ENCODE data around the gene NME3.

NME3 gene

GRCh38 chr16:1775006-1775845 lies 3.9 kb upstream of the NME3 start:
- no peak for TF ChIP-seq CTCF (conservative IDR thresholded peaks at IDR 0.05; ENCODE audit: low read depth)
- POLR2A ChIA-PET (ENCODE audit: low non-redundant PET), result no interaction called here
- CTCF ChIA-PET, result no interaction called here
- peak overlapping the region; percentile 92 for H3K27ac ChIP-seq
- DNase-seq (ENCODE audit: low spot score), result no peak

DNA sequence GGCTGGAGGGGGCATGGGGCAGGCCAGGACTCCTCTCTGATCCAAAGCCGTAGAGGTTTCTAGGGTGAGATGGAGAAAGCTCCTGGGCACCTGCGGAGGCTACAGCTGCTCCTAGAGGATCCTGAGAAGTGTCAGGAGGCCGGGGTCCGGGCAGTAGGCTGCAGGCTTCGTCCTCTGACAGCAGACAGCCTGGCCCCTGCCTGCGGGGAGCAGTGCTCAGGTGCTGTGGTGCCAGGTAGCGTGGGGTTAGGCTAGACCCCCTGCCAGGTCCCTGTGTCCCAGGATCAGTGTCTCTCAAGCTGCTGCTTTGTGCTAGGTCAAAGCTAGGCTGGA lies 3.1 kb upstream of the NME3 start:
- ChIA-PET POLR2A (ENCODE audit: low non-redundant PET) (interaction anchor here (0.9 kb wide), 1 partner anchor 8 kb away, joined by 5 read pairs; the partner anchor contains the start of genes NUBP2 and SPSB3), CTCF (interaction anchor here (0.7 kb wide), 1 partner anchor 23 kb away, joined by 3 read pairs; no protein-coding TSS in a partner anchor)
- peak overlapping the region; percentile 92 for H3K27ac ChIP-seq
- no peak for DNase-seq (ENCODE audit: low spot score)
- no peak for TF ChIP-seq CTCF (conservative IDR thresholded peaks at IDR 0.05; ENCODE audit: low read depth)

DNA sequence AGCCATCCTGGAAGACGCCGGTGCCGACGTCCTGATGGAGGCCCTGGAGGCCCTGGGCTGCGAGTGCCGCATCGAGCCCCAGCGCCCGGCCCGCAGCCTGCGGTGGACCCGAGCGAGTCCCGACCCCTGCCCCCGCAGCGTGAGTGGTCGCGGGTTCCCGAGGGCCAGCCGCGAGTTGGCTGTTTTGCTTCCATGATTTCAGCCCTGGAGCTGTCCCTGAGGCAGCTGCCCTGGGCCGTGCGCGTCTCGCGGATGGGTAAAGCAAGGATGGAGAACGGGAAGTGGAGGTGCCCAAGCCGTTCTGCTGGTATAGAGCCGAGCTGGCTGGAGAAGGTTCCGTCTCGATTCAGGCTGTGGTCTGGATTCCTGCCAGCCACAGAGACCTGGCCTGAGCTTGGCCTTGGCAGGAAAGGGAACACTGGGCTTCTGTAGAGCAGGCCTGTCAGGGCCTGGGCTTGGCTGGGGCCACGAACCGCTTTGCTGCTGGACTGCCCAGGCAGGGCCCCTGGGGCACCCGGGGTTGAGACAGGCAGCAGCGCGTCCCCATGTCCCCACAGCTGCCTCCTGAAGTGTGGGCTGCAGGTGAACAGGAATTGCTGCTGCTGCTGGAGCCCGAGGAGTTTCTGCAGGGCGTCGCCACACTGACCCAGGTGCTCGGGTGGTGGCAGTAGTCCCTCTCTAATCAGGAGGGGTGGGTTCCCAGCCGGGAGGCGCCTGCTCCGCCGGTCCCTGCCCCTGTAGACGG lies 2.5 kb upstream of the NME3 start:
- peak; percentile 40 for DNase-seq (ENCODE audit: low spot score)
- peak overlapping the region; percentile 92 for H3K27ac ChIP-seq
- CTCF ChIA-PET, result interaction anchor here (0.5 to 0.7 kb wide), 3 partner anchors 23 to 33 kb away, joined by 3 read pairs; no protein-coding TSS in a partner anchor
- POLR2A ChIA-PET (ENCODE audit: low non-redundant PET), result interaction anchor here (0.8 to 0.9 kb wide), 2 partner anchors 9 to 48 kb away, joined by 3 to 5 read pairs; partner anchors contain the start of genes NUBP2 and SPSB3
- TF ChIP-seq CTCF (conservative IDR thresholded peaks at IDR 0.05; ENCODE audit: low read depth), result peak; percentile 57

GRCh38 chr16:1772908-1773702 lies 1.8 kb upstream of the NME3 start, which contains the start of gene MRPS34:
Gene MRPS34, minus strand, starts transcription at chr16:1773134. Its CDS starts 15 bp downstream, at chr16:1773119.
- POLR2A ChIA-PET (ENCODE audit: low non-redundant PET), result interaction anchor here (0.8 to 0.9 kb wide), 2 partner anchors 10 to 47 kb away, joined by 3 to 5 read pairs; partner anchors contain the start of genes NUBP2 and SPSB3
- peak; percentile 72 for DNase-seq (ENCODE audit: low spot score)
- peak; percentile 82 for TF ChIP-seq CTCF (conservative IDR thresholded peaks at IDR 0.05; ENCODE audit: low read depth)
- CTCF ChIA-PET, result interaction anchor here (0.7 to 1.7 kb wide), 4 partner anchors 25 to 156 kb away, joined by 3 to 8 read pairs (median 3); partner anchors contain the start of gene MAPK8IP3
- H3K27ac ChIP-seq, result peak within 1 kb of the TSS; percentile 92

DNA sequence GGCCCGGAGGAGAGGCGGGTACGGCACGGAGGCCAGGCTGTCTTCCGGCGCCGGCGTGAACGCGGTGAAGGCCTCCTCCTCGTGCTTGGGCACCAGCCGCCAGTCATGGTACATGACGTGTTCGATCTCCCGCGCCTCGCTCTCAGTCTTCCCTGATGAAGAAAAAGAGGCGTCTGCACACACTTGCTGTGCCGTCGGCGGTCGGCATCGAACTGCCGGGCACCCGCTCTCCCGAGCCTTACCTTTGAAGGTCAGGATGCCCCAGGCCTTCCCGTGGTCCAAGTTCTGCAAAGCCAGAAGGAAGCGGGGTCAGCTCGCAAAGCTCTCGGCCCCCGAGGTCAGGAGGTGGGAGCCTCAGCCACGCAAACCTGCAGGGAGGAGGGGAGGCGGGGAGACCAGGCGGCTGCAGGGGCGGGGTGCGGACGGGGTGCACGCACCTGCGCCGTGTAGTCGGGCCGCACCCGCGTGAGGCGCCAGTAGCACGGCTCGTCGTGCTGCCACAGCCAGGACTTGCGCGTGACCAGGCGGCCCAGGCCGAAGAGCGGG lies 1.1 kb upstream of the NME3 start, which contains the start of gene EME2:
Gene EME2, plus strand, starts transcription at position 449 of the 546 bp plus-strand sequence. CDS start 418 bp downstream, outside the sequence.
- H3K27ac ChIP-seq, result peak within 1 kb of the TSS; percentile 92
- ChIA-PET CTCF (interaction anchor here (1.0 to 1.7 kb wide), 3 partner anchors 28 to 157 kb away, joined by 3 to 8 read pairs (median 3); partner anchors contain the start of gene MAPK8IP3), POLR2A (ENCODE audit: low non-redundant PET) (no interaction called here)
- no peak for DNase-seq (ENCODE audit: low spot score)
- TF ChIP-seq CTCF (conservative IDR thresholded peaks at IDR 0.05; ENCODE audit: low read depth), result no peak
